GM12891 (cell line): ENCODE measurements around the gene UBR2.

Source experiments
- PAX5 ChIP-seq: IDR thresholded peaks from 2 replicates; pipeline ENCODE4 v1.6.1; 2011; ENCODE audit warnings: low read length, moderate library complexity, mild to moderate bottlenecking; ENCODE audit not compliant: insufficient read depth, severe bottlenecking
- POLR2A ChIP-seq: IDR thresholded peaks from 2 replicates; pipeline ENCODE4 v1.6.1; 2011; ENCODE audit warnings: low read depth, low read length, control low read depth
- POLR2AphosphoS5 ChIP-seq: IDR thresholded peaks from 2 replicates; pipeline ENCODE4 v1.6.1; 2011; ENCODE audit warnings: low read depth, low read length, control low read depth
- POU2F2 ChIP-seq: IDR thresholded peaks from 2 replicates; pipeline ENCODE4 v1.6.1; 2011; ENCODE audit warnings: low read depth, mild to moderate bottlenecking, control low read depth, low read length, moderate library complexity
- SPI1 ChIP-seq: IDR thresholded peaks from 2 replicates; pipeline ENCODE4 v1.6.1; 2011; ENCODE audit warnings: low read depth, low read length, control low read depth
- TAF1 ChIP-seq: IDR thresholded peaks from 2 replicates; pipeline ENCODE4 v1.6.1; 2011; ENCODE audit warnings: low read depth, low read length, control low read depth

- TF ChIP-seq TAF1: no peak
- no peak for TF ChIP-seq POLR2AphosphoS5
- TF ChIP-seq POLR2A: no peak
- no peak for TF ChIP-seq SPI1
- no peak for TF ChIP-seq PAX5
- TF ChIP-seq POU2F2: no peak
Measured at GRCh38 chr6:42715871-42716270, 152.0 kb downstream of the UBR2 start.
